ENCODE measurements around the gene ANP32A.

- TF ChIP-seq CTCF (IDR thresholded peaks at IDR 0.05; ENCODE audit: poor library complexity) (no peak), EZH2 (IDR thresholded peaks at IDR 0.05; ENCODE audit: borderline replicate concordance) (no peak), EZH2phosphoT487 (IDR thresholded peaks at IDR 0.05; ENCODE audit: low read depth, severe bottlenecking, unreplicated experiment) (no peak)
These were observed 11.2 kb downstream of the ANP32A start for GRCh38 chr15:68809517-68809916.
